GM21390 (cell line): ENCODE measurements around the gene DEFB129.
"Not testable (repeated sequence)": the region's sequence is repeated elsewhere in the genome, so short reads cannot be mapped to it uniquely, and the experiment has no call there.

Source experiments
- ATAC-seq: cut with Tn5 transposase; IDR thresholded peaks from one replicate; pipeline ENCODE4 v1.9.1; 2021; ENCODE audit not compliant: unreplicated experiment

The DEFB129 gene

GRCh38 chr20:252801-253200, 25.7 kb downstream of the DEFB129 start:
- ATAC-seq, result no peak

DNA sequence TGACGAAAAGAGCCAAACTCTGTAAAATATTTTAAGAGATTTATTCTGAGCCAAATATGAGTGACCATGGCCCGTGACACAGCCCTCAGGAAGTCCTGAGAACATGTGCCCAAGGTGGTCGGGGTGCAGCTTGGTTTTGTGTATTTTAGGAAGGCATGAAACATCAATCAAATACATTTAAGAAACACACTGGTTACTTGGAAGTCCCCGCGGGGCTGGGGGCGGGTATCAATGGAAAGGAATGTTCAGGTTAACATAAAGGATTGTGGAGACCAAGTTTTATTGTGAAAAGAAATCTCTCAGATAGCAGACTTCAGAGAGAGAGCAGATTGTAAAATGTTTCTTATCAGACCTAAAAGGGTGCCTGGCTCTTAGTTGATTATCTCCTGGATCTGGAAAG, 26.4 kb downstream of the DEFB129 start:
- not testable (repeated sequence) for ATAC-seq

- ATAC-seq, result no peak
These were observed 30.4 kb downstream of the DEFB129 start, which contains the start of gene DEFB132 for GRCh38 chr20:257419-257818. Gene DEFB132 (plus strand): TSS chr20:257724. CDS start chr20:257779, 55 bp downstream.

- ATAC-seq, result no peak
These were observed 31.3 kb downstream of the DEFB129 start for GRCh38 chr20:258269-258858.

DNA sequence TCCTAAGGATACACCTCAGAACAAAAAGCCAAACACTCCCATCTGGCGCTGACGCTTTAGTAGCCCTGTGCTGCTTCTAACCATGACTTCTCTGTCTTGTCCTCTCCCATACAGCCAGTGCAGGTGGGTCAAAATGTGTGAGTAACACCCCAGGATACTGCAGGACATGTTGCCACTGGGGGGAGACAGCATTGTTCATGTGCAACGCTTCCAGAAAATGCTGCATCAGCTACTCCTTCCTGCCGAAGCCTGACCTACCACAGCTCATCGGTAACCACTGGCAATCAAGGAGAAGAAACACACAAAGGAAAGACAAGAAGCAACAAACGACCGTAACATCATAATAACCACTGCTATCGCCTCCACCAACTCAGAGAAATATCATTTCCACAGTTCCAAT, 31.9 kb downstream of the DEFB129 start:
- ATAC-seq, result no peak

DNA sequence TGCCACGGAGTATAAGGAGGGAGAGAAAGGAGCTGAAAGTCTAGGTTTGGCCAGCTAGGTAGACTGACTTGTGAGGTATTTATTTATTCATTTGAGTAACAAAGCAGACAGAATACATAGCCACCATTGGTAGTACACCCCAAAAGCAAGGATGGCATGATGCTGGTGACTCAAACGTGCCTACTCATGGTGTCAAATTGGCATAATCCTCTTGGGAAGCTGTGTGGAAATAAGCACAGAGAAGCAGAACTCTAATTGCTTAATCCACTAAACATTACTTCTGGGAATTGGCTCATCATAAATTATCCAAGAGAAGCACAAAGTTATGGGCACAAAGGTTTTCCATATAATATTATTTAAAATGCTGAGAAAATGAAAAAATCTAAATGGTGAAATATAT, 32.9 kb downstream of the DEFB129 start:
- no peak for ATAC-seq

DNA sequence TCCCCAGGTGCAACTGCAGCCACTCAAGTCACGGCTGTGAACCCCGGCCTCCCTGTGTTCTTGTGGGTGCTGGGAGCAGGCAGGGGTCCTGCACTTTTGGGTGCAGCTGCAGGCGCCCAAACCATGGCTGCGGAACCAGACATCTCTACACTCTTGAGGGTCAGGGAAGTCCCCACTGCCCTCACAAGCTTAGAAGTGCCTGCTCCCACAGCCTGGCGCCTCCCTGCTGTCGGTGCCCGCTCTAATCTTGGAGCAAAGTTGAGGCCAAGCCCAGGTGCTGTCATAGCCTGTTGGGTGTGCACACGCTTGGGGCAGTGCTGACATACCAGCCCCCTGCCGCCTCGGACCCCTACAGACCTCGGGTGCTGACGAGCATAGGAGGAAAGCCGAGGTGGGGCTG, 36.6 kb downstream of the DEFB129 start:
- ATAC-seq, result no peak

DNA sequence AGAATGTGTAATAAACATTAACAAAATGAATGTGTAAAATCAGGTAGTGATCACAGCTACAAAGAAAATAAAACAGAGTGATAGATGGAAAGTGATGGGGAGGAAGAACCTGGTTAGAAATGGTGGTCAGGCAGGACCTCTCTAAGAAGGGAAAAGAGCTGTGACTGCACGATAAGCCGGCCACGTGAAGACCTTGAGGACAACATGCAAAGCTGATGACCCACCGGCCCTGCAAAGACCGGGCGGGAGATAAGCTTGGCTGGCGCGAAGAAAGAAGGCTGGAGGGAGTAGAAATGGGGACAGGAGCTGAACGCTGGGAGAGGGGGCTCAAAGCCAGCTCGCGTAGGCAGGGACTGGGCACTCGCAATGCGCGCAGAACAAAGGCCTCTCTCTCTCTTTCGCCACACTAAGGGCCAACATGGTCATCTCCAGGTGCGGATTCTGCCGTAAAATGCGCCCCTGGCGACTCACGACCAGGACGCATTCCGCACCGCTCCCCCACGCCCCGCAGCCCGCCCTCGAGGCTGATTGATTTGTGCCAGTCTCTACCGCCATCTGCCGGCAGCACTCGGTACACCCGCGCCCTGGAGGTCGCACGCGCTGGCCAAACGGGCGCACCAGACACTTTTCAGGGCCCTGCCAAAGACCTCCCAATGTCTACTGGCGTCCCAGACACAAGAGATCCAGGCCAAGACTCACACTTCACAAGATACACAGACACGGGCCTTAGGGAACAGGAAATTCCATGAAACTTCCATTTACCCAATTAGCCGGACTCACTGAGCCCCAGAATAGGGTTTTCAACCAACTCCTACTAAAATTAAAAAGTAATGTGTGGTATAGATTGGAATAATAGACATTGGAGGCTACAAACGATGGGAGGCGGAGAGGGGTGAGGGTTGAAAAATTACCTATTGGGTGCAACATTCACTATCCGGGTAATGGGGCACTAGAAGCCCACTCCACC, 39.8 kb downstream of the DEFB129 start:
- ATAC-seq, result peak; percentile 94

DNA sequence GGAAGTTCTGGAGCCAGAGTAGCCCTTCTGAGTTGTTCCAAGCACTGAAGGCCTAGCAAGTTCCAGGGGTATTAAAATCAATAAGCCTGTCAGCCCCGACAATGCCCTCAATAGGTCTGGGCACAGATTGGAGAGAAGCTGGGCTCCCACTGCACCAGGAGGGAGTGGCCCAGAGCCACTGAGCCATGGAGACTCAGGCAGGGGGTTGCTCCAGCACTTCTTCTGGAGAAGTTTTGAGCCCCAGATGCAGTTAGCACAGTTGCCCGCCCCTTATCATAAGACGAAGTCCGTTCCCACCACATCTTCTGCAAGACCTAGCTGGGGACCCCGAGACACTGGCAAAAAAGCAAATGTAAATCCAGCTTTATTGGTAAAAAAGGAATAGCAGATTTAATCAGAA, 43.5 kb downstream of the DEFB129 start:
- no peak for ATAC-seq

GRCh38 chr20:271069-271468, 44.0 kb downstream of the DEFB129 start:
- ATAC-seq, result no peak

DNA sequence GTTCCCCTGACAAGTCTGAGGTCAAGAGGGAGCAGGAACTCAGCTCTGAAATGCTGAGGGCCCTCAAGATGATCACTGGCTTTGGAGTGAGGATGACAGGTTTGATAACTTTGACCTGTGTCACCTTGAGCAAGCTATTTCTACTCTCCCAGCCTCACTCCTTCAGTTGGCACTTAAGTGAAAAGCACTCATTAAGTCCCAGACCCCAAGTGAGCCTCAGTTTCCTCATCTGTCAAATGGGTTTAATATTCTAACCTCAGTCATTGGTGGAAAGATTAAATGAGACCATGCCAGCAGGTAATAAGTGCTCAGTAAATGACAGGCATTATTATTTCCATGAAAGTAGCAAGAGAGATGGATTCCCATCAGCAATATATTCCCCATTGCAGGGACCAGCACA, 44.5 kb downstream of the DEFB129 start:
- ATAC-seq, result no peak

DNA sequence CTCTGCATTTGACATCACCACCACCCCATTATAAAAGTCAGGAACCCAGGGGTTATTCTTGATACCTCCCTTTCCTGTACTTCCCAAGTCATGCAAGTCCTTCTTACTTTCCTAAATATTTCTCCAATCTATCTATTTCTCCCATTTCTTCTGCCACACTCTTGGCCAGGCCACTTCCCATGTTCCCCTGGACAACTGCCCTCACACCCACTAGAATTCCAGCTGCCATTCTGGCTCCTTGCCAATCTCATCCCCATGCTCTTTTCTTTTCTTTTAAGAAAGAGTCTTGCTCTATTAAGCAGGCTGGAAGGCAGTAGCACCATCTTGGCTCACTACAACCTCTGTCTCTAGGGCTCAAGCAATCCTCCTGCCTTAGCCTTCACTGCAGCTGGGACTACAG, 45.7 kb downstream of the DEFB129 start:
- ATAC-seq, result no peak

GRCh38 chr20:273884-274283, 46.8 kb downstream of the DEFB129 start:
- no peak for ATAC-seq

DNA sequence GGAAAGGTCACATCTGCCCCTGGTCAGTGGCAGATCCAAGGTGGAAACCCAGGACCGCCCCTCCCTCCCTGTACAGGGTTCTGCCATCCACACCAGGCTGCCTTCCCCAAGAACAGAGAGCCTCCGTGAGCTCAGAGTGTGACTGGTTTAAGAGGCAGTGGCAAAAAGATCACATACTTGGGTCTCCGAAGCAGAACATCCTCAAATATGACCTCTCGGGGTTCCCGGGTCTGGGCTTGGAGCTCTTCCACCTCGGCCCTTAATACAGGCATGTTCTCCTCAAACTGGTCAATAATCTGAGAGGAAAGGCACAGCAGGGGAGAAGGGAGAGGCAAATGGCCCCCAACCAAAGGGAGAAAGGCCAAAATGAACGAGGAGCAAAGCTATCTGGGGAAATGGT, 48.7 kb downstream of the DEFB129 start:
- ATAC-seq, result no peak

DNA sequence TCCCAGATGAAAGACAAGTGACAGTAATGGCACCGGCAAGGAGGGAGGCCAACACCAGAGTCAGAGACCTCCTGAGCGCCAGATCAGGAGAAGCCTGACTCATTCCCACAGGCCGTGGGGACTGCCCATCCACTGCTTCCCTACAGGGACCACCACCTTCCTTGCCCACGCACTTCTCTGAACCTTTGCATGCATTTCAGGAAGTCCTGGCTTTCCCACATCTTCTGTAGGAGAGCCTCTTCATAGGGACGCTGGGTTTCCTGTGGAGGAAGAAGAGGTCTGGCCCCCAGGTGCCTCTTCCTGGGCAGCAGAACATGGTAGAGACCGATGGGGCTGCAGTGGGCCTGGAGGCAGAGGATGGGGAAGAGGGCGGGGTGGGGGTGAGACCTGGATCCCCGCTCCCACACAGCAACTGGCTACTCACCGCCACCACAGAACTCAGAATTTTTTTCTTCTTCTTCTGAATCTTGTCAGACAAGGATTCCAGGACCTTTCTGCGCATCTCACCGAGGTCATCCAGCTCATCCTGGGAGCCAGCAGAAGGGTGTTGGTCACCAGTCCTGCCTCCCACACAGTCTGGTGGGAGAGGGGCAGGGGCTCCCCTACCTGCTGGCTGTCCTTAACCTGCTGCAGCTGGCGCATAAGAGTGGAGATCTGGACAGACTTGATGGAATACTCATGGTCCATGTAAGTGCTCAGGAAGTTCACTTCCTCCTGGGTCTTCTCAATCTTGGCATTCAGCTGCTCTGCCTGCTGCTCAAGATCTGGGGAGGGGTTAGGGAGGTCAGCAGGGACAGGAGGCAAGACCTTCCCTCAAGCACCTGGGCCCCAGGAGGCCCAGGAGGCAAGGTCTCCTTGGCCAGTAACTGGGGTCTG, 49.8 kb downstream of the DEFB129 start:
- no peak for ATAC-seq

DNA sequence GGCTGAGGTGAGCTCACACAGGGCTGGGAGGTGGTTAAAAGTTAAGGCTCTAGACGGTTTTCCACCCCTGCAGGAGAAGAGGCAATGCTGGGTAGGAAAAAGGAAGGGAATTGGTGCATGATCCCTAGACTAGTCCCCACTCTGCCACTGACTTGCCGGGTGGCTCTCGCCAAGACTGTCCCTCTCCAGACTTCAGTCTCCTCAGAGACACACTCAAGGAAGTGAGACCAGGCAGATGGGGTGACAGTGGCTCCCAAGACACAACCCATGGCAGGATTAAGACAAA, 50.4 kb downstream of the DEFB129 start:
- no peak for ATAC-seq

- ATAC-seq, result no peak
These were observed 51.1 kb downstream of the DEFB129 start for GRCh38 chr20:278181-278580.

DNA sequence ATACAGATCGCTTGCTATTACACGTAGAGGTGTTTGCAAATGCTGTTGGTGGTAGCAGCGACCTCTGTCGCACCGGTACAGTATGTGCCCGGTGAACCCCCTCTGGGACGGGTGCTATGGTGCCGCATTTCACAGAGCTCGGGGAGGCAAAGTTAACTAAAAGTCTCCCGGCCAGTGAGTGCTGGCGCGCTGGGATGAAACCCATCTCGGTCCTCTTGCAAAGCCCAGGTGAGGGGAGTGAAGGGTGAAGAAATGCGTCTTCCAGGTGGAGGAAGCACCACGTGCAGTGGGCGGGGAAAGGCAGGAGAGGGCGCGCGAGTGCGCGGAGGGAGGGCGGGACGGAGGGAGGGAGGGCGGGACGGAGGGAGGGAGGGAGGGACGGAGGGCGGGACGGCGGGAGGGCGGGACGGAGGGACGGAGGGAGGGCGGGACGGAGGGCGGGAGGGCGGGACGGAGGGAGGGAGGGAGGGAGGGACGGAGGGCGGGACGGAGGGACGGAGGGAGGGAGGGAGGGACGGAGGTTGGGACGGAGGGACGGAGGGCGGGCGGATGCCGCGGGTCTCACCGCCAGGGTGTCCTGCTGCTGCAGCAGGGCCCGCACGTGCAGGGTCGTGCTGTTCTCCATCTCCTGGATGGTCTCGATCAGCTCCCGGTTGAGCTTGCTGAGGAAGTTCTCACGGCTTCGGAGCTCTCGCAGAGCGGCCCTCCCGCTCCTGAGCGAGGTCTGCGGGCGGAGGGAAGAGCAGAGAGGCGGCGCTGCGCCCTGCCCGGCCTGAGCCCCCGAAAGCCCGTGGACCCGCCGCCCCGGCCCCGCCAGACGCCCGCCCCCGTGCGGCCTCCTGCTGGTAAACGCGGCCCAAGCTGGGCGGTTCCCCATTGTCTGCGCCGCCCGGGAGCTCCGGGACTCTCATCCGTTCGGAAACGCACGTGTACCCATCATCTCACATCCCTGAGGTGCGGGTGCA, 51.8 kb downstream of the DEFB129 start:
- ATAC-seq, result no peak
